Epithelial cell of proximal tubule (primary cell): ENCODE measurements around the gene ASH1L. TPM values are rescaled to one million over a fixed set of nuclear protein-coding genes. Genes with fewer than 3 reads are reported as not detected.

Source experiments
- DNase-seq: peaks from one replicate; pipeline ENCODE4 v3.0.0-alpha.2; 2011; ENCODE audit warnings: low read depth
- H3K4me3 ChIP-seq: 2 replicates; pipeline ENCODE4 v1.5.1; 2011; ENCODE audit warnings: low read depth, mild to moderate bottlenecking, low read length
- CTCF ChIP-seq: conservative IDR thresholded peaks from 2 replicates; pipeline ENCODE4 v1.5.1; 2012; ENCODE audit warnings: low read depth, mild to moderate bottlenecking, low read length
- total RNA-seq: library from RNA; depleted of rRNA; stranded (reverse); fragments of >200 nt; gene quantifications from 2 replicates; pipeline ENCODE4 v1.2.3, GENCODE V29; 2015

Gene ASH1L
- total RNA-seq, 1 donor from 2014 or later, result 13.4 TPM

GRCh38 chr1:155537193-155537592 lies 25.4 kb downstream of the ASH1L start:
- no peak for DNase-seq
- H3K4me3 ChIP-seq, result no peak overlapping the region
- TF ChIP-seq CTCF, result no peak

GRCh38 chr1:155531624-155532023 lies 31.0 kb downstream of the ASH1L start:
- TF ChIP-seq CTCF, result no peak
- no peak for DNase-seq
- H3K4me3 ChIP-seq, result no peak overlapping the region

GRCh38 chr1:155529929-155530328 lies 32.7 kb downstream of the ASH1L start:
- no peak for DNase-seq
- no peak overlapping the region for H3K4me3 ChIP-seq
- TF ChIP-seq CTCF, result no peak

- no peak overlapping the region for H3K4me3 ChIP-seq
- no peak for DNase-seq
- no peak for TF ChIP-seq CTCF
Observed at GRCh38 chr1:155529109-155529508, 33.5 kb downstream of the ASH1L start.

- TF ChIP-seq CTCF, result no peak
- no peak for DNase-seq
- H3K4me3 ChIP-seq, result no peak overlapping the region
Observed at GRCh38 chr1:155527677-155528076, 34.9 kb downstream of the ASH1L start.

- no peak for TF ChIP-seq CTCF
- no peak overlapping the region for H3K4me3 ChIP-seq
- no peak for DNase-seq
Observed at GRCh38 chr1:155526356-155526755, 36.2 kb downstream of the ASH1L start.

- no peak overlapping the region for H3K4me3 ChIP-seq
- no peak for TF ChIP-seq CTCF
- DNase-seq, result no peak
Observed at GRCh38 chr1:155522069-155522468, 40.5 kb downstream of the ASH1L start.
